HEK293 (cell line): ENCODE measurements around the gene RNF113B.

Experiments used
- CTCF ChIA-PET: fragments of 350-600 bp; formaldehyde crosslinking; extraction: SDS; loops from one replicate; lab custom pipeline; 2021; ENCODE audit warnings: antibody characterized with exemption; lab: Yijun Ruan, JAX
- POLR2A ChIA-PET: fragments of 300-600 bp; formaldehyde crosslinking; extraction: SDS; loops from one replicate; lab custom pipeline; 2020; ENCODE audit warnings: antibody characterized with exemption, inconsistent platforms; lab: Yijun Ruan, JAX
- H3K27ac ChIP-seq: fragments of 200-500 bp; sonication (Bioruptor generic); 2 replicates; pipeline ENCODE4 v1.5.1; 2014; ENCODE audit warnings: low read depth, low read length, control low read depth, inconsistent platforms; ENCODE audit errors: extremely low read depth
- H3K36me3 ChIP-seq, 2 experiments: fragments of 200-500 bp in 1 of 2; sonication (Bioruptor generic) in 1 of 2; 1 replicate in 1 of 2; 2 replicates in 1 of 2; pipeline ENCODE4 v1.5.1; 2014 to 2017; ENCODE audit warnings: inconsistent platforms in 2 of 2, low read length in 2 of 2; ENCODE audit not compliant: control insufficient read depth in 2 of 2, insufficient read depth in 1 of 2
- H3K4me1 ChIP-seq: fragments of 200-500 bp; sonication (Bioruptor generic); 2 replicates; pipeline ENCODE4 v1.5.1; 2014; ENCODE audit warnings: mild to moderate bottlenecking, low read length, inconsistent platforms; ENCODE audit not compliant: control insufficient read depth, insufficient read depth
- H3K4me3 ChIP-seq: 2 replicates; pipeline ENCODE4 v1.5.1; 2011; ENCODE audit warnings: low read depth, mild to moderate bottlenecking, control low read depth, low read length, moderate library complexity
- H3K9me3 ChIP-seq: fragments of 200-500 bp; sonication (Bioruptor generic); 2 replicates; pipeline ENCODE4 v1.5.1; 2014; ENCODE audit warnings: low read depth, low read length, inconsistent platforms; ENCODE audit not compliant: control insufficient read depth, insufficient read depth
- GLI2 ChIP-seq: fragments of 450-650 bp; formaldehyde crosslinking; IDR thresholded peaks from 2 replicates; pipeline ENCODE4; 2017; ENCODE audit warnings: missing biosample characterization, missing genetic modification characterization, low read depth, borderline replicate concordance
- GLI4 ChIP-seq: fragments of 450-650 bp; formaldehyde crosslinking; IDR thresholded peaks from 2 replicates; pipeline ENCODE4 v1.5.1; 2016; ENCODE audit warnings: missing biosample characterization, missing genetic modification characterization
- SP7 ChIP-seq: fragments of 450-650 bp; formaldehyde crosslinking; IDR thresholded peaks from 2 replicates; pipeline ENCODE4 v1.5.1; 2016; ENCODE audit warnings: missing biosample characterization, missing genetic modification characterization
- TCF7L2 ChIP-seq: IDR thresholded peaks from 2 replicates; pipeline ENCODE4 v1.6.1; 2011; ENCODE audit warnings: low read depth, mild to moderate bottlenecking, inconsistent platforms, low read length, moderate library complexity, borderline replicate concordance
- ZFP3 ChIP-seq: fragments of 450-650 bp; formaldehyde crosslinking; IDR thresholded peaks from 2 replicates; pipeline ENCODE4 v1.5.1; 2016; ENCODE audit warnings: low read depth, missing biosample characterization, missing genetic modification characterization
- ZIC2 ChIP-seq: fragments of 450-650 bp; formaldehyde crosslinking; IDR thresholded peaks from 2 replicates; pipeline ENCODE4 v1.5.1; 2016; ENCODE audit warnings: missing biosample characterization, missing genetic modification characterization
- ZNF133 ChIP-seq: fragments of 450-650 bp; formaldehyde crosslinking; IDR thresholded peaks from 2 replicates; pipeline ENCODE4 v1.5.1; 2016; ENCODE audit warnings: missing biosample characterization, missing genetic modification characterization
- ZNF146 ChIP-seq: fragments of 450-650 bp; formaldehyde crosslinking; IDR thresholded peaks from 2 replicates; pipeline ENCODE4 v1.5.1; 2016; ENCODE audit warnings: missing biosample characterization, missing genetic modification characterization
- ZNF184 ChIP-seq: fragments of 450-650 bp; IDR thresholded peaks from 2 replicates; pipeline ENCODE4 v1.5.1; 2018; ENCODE audit warnings: missing biosample characterization, mild to moderate bottlenecking, missing genetic modification characterization
- ZNF266 ChIP-seq: fragments of 450-650 bp; formaldehyde crosslinking; IDR thresholded peaks from 2 replicates; pipeline ENCODE4 v1.5.1; 2016; ENCODE audit warnings: missing biosample characterization, missing genetic modification characterization, low read depth
- ZNF350 ChIP-seq: fragments of 450-650 bp; formaldehyde crosslinking; IDR thresholded peaks from 2 replicates; pipeline ENCODE4 v1.5.0; 2017; ENCODE audit warnings: missing biosample characterization, mild to moderate bottlenecking, missing genetic modification characterization
- ZNF544 ChIP-seq: fragments of 450-650 bp; formaldehyde crosslinking; IDR thresholded peaks from 2 replicates; pipeline ENCODE4 v1.5.0; 2017; ENCODE audit warnings: missing biosample characterization, missing genetic modification characterization
- ZNF558 ChIP-seq: fragments of 450-650 bp; formaldehyde crosslinking; IDR thresholded peaks from 2 replicates; pipeline ENCODE4 v1.5.1; 2016; ENCODE audit warnings: missing biosample characterization, missing genetic modification characterization
- ZNF600 ChIP-seq: fragments of 450-650 bp; formaldehyde crosslinking; IDR thresholded peaks from 2 replicates; pipeline ENCODE4 v1.5.1; 2016; ENCODE audit warnings: missing biosample characterization, missing genetic modification characterization
- ZNF629 ChIP-seq: fragments of 450-650 bp; formaldehyde crosslinking; IDR thresholded peaks from 2 replicates; pipeline ENCODE4 v1.5.1; 2017; ENCODE audit warnings: missing biosample characterization, missing genetic modification characterization
- ZNF660 ChIP-seq: fragments of 450-650 bp; IDR thresholded peaks from 2 replicates; pipeline ENCODE4 v1.5.1; 2018; ENCODE audit warnings: missing biosample characterization, mild to moderate bottlenecking, missing genetic modification characterization
- ZNF785 ChIP-seq: fragments of 450-650 bp; formaldehyde crosslinking; IDR thresholded peaks from 2 replicates; pipeline ENCODE4 v1.5.1; 2016; ENCODE audit warnings: missing biosample characterization, missing genetic modification characterization
- ZNF837 ChIP-seq: fragments of 450-650 bp; formaldehyde crosslinking; IDR thresholded peaks from 2 replicates; pipeline ENCODE4 v1.5.1; 2016; ENCODE audit warnings: missing biosample characterization, missing genetic modification characterization
- TF ChIP-seq, protein P1 (sequence below): fragments of 450-650 bp; formaldehyde crosslinking; IDR thresholded peaks from 2 replicates; pipeline ENCODE4 v1.5.1; 2016; ENCODE audit warnings: missing biosample characterization, missing genetic modification characterization
- TF ChIP-seq, protein P2 (sequence below): fragments of 450-650 bp; formaldehyde crosslinking; IDR thresholded peaks from 2 replicates; pipeline ENCODE4 v1.5.1; 2016; ENCODE audit warnings: missing biosample characterization, missing genetic modification characterization
- TF ChIP-seq, protein P3 (sequence below): fragments of 450-650 bp; formaldehyde crosslinking; IDR thresholded peaks from 2 replicates; pipeline ENCODE4 v1.5.1; 2016; ENCODE audit warnings: missing biosample characterization, missing genetic modification characterization
- TF ChIP-seq, protein P4 (sequence below): fragments of 450-650 bp; formaldehyde crosslinking; IDR thresholded peaks from 2 replicates; pipeline ENCODE4 v1.5.1; 2016; ENCODE audit warnings: missing biosample characterization, missing genetic modification characterization
- TF ChIP-seq, protein P5 (sequence below): fragments of 450-650 bp; formaldehyde crosslinking; IDR thresholded peaks from 2 replicates; pipeline ENCODE4 v1.5.1; 2016; ENCODE audit warnings: missing biosample characterization, missing genetic modification characterization

RNF113B gene

DNA sequence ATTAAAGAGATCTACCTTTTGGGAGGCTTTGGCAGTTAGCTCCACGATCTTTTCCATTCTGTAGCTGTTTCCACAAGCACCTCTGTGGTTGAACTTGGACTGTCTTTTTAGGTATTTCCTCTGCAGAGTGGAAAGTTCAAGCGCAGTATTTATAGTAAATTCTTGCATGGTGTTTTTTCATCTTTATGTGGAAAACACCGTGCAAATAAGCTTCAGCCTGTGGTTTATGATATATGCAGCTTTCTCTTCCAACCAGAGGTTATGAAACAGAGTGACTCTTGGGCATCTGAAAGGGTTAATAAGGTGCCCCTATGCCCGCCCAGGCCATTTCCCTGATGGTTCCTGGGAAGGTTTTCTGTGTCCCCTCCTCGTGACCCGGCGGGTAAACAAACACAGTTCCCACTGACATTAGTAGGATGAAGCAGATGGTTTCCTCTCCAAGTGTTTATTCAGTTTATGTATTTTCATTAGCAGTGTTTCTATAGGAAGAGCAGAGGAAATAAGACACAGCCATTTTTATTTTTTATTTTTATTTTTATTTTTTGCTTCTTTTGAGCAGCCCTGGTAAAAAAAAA, 39.7 kb upstream of the RNF113B start:
- H3K4me3 ChIP-seq, result no peak overlapping the region
- TF ChIP-seq, protein P1, sequence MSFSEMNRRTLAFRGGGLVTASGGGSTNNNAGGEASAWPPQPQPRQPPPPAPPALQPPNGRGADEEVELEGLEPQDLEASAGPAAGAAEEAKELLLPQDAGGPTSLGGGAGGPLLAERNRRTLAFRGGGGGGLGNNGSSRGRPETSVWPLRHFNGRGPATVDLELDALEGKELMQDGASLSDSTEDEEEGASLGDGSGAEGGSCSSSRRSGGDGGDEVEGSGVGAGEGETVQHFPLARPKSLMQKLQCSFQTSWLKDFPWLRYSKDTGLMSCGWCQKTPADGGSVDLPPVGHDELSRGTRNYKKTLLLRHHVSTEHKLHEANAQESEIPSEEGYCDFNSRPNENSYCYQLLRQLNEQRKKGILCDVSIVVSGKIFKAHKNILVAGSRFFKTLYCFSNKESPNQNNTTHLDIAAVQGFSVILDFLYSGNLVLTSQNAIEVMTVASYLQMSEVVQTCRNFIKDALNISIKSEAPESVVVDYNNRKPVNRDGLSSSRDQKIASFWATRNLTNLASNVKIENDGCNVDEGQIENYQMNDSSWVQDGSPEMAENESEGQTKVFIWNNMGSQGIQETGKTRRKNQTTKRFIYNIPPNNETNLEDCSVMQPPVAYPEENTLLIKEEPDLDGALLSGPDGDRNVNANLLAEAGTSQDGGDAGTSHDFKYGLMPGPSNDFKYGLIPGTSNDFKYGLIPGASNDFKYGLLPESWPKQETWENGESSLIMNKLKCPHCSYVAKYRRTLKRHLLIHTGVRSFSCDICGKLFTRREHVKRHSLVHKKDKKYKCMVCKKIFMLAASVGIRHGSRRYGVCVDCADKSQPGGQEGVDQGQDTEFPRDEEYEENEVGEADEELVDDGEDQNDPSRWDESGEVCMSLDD (tag by site-specific recombination), result no peak
- TF ChIP-seq ZNF544 (tag by site-specific recombination), result no peak
- TF ChIP-seq ZNF785 (tag by site-specific recombination), result no peak
- no peak for TF ChIP-seq ZNF837 (tag by site-specific recombination)
- TF ChIP-seq, protein P2, sequence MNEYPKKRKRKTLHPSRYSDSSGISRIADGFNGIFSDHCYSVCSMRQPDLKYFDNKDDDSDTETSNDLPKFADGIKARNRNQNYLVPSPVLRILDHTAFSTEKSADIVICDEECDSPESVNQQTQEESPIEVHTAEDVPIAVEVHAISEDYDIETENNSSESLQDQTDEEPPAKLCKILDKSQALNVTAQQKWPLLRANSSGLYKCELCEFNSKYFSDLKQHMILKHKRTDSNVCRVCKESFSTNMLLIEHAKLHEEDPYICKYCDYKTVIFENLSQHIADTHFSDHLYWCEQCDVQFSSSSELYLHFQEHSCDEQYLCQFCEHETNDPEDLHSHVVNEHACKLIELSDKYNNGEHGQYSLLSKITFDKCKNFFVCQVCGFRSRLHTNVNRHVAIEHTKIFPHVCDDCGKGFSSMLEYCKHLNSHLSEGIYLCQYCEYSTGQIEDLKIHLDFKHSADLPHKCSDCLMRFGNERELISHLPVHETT, result no peak
- TF ChIP-seq ZFP3 (tag by site-specific recombination), result no peak
- no peak for TF ChIP-seq ZNF184
- no peak for TF ChIP-seq TCF7L2
- no peaks in the 10 kb centered on the region for H3K9me3 ChIP-seq
- no peak overlapping the region for H3K27ac ChIP-seq
- H3K36me3 ChIP-seq, result peaks cover 0 to 3% of the 10 kb centered on the region in 2 experiments; a peak in 1 of 3 replicates
- H3K4me1 ChIP-seq, result peaks cover 15% of the 10 kb centered on the region
- CTCF ChIA-PET, result interaction anchor here (0.6 kb wide), 1 partner anchor 10 kb away, joined by 4 read pairs; no protein-coding TSS in a partner anchor
- POLR2A ChIA-PET, result no interaction called here

DNA sequence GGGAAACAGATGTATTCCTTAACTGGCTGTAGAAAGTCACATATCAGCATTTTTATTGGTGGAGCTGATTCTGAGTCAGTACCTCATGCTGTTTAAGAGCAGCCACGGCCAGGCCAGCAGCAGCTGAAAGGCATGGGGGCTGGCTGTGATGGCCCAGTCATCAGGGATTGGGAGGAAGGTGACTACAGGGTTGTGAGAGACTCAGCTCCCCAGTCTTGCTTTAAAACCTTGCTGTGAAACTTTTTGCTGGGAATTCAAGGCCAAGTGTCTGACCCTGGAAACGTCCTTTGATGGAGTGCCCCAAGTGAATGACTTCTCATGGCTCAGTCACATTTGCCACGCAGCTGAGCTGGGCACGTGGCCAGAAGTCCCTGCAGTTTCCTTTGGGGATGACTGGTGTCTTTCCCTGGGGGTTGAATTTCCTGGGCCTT, 39.1 kb upstream of the RNF113B start:
- no peaks in the 10 kb centered on the region for H3K9me3 ChIP-seq
- H3K4me3 ChIP-seq, result no peak overlapping the region
- ChIA-PET CTCF (interaction anchor here (0.6 kb wide), 1 partner anchor 10 kb away, joined by 4 read pairs; no protein-coding TSS in a partner anchor), POLR2A (no interaction called here)
- no peak overlapping the region for H3K27ac ChIP-seq
- H3K36me3 ChIP-seq, result peaks cover 0 to 3% of the 10 kb centered on the region in 2 experiments; a peak in 1 of 3 replicates
- TF ChIP-seq SP7 (tag by site-specific recombination) (peak; percentile 33; the same call in 1 of the 2 replicates), ZNF146 (tag by site-specific recombination) (no peak), ZNF266 (tag by site-specific recombination) (no peak), ZNF660 (tag by site-specific recombination) (peak; percentile 64), ZIC2 (tag by site-specific recombination) (peak; percentile 63), ZNF133 (no peak), ZNF600 (peak; percentile 46), GLI2 (tag by site-specific recombination) (no peak), GLI4 (no peak), ZNF629 (0 out of 2 replicates have a peak, but pooled peaks have one; percentile 16), ZNF558 (tag by site-specific recombination) (0 out of 2 replicates have a peak, but pooled peaks have one; percentile 14), ZNF350 (no peak)
- TF ChIP-seq, protein P3, sequence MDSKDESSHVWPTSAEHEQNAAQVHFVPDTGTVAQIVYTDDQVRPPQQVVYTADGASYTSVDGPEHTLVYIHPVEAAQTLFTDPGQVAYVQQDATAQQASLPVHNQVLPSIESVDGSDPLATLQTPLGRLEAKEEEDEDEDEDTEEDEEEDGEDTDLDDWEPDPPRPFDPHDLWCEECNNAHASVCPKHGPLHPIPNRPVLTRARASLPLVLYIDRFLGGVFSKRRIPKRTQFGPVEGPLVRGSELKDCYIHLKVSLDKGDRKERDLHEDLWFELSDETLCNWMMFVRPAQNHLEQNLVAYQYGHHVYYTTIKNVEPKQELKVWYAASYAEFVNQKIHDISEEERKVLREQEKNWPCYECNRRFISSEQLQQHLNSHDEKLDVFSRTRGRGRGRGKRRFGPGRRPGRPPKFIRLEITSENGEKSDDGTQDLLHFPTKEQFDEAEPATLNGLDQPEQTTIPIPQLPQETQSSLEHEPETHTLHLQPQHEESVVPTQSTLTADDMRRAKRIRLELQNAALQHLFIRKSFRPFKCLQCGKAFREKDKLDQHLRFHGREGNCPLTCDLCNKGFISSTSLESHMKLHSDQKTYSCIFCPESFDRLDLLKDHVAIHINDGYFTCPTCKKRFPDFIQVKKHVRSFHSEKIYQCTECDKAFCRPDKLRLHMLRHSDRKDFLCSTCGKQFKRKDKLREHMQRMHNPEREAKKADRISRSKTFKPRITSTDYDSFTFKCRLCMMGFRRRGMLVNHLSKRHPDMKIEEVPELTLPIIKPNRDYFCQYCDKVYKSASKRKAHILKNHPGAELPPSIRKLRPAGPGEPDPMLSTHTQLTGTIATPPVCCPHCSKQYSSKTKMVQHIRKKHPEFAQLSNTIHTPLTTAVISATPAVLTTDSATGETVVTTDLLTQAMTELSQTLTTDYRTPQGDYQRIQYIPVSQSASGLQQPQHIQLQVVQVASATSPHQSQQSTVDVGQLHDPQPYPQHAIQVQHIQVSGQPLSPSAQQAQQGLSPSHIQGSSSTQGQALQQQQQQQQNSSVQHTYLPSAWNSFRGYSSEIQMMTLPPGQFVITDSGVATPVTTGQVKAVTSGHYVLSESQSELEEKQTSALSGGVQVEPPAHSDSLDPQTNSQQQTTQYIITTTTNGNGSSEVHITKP (tag by site-specific recombination), result peak; percentile 65
- TF ChIP-seq, protein P4, sequence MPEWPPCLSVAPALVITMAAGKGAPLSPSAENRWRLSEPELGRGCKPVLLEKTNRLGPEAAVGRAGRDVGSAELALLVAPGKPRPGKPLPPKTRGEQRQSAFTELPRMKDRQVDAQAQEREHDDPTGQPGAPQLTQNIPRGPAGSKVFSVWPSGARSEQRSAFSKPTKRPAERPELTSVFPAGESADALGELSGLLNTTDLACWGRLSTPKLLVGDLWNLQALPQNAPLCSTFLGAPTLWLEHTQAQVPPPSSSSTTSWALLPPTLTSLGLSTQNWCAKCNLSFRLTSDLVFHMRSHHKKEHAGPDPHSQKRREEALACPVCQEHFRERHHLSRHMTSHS (tag by site-specific recombination), result no peak
- TF ChIP-seq, protein P5, sequence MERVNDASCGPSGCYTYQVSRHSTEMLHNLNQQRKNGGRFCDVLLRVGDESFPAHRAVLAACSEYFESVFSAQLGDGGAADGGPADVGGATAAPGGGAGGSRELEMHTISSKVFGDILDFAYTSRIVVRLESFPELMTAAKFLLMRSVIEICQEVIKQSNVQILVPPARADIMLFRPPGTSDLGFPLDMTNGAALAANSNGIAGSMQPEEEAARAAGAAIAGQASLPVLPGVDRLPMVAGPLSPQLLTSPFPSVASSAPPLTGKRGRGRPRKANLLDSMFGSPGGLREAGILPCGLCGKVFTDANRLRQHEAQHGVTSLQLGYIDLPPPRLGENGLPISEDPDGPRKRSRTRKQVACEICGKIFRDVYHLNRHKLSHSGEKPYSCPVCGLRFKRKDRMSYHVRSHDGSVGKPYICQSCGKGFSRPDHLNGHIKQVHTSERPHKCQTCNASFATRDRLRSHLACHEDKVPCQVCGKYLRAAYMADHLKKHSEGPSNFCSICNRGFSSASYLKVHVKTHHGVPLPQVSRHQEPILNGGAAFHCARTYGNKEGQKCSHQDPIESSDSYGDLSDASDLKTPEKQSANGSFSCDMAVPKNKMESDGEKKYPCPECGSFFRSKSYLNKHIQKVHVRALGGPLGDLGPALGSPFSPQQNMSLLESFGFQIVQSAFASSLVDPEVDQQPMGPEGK (tag by site-specific recombination), result 0 out of 2 replicates have a peak, but pooled peaks have one; percentile 25
- TF ChIP-seq, all 188 proteins: peak for 8
- peaks cover 12% of the 10 kb centered on the region for H3K4me1 ChIP-seq
